GM18858 (cell line): ENCODE results near the gene TMEM266.

Experiments used
- ATAC-seq: cut with Tn5 transposase; IDR thresholded peaks from one replicate; pipeline ENCODE4 v1.9.1; 2021; ENCODE audit not compliant: unreplicated experiment

Gene TMEM266

DNA sequence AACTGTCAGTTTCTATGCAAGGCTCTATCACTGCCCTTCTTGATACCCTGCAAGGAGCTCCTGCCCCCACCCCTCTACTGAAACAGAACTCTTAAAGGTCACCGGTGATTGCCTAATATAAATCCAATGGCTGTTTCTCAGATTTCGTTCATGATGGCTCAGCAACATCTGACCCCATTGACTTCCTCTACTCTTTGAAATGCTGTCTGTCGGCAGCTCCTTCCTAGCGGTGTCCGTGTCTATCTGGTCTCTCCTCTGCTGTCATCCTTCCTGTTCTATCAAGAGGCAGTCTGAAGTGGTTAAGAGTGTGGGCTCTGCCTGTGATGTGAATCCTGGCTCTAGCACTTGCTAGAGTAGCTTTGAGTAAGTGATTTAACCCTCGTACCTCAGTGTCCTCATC is 5.5 kb downstream of the TMEM266 start:
- no peak for ATAC-seq

GRCh38 chr15:76065793-76066192 is 6.0 kb downstream of the TMEM266 start:
- ATAC-seq: no peak

- ATAC-seq: no peak
Observed at GRCh38 chr15:76070192-76070591, 10.4 kb downstream of the TMEM266 start.

- no peak for ATAC-seq
Observed at GRCh38 chr15:76070921-76071635, 11.3 kb downstream of the TMEM266 start.

GRCh38 chr15:76071806-76072205 is 12.0 kb downstream of the TMEM266 start:
- ATAC-seq: no peak

DNA sequence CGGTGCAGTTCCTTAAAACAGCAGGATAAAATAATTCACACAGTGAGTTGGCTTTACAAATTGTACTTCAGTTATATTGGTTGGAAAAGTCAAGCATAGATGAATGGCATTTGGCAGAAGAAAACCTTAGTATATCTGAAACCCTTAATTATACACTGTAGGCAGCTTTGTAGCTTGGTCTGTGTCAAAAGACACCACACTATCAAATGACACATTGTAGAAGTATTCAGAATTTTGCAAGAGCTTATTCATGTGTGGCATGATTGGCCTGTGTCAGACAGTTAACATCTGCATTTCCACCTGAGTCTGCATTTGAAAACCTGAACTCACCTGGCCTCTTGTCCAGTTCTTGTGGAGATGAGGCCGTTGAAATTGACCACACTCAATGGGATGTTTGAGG is 13.8 kb downstream of the TMEM266 start:
- ATAC-seq: no peak

DNA sequence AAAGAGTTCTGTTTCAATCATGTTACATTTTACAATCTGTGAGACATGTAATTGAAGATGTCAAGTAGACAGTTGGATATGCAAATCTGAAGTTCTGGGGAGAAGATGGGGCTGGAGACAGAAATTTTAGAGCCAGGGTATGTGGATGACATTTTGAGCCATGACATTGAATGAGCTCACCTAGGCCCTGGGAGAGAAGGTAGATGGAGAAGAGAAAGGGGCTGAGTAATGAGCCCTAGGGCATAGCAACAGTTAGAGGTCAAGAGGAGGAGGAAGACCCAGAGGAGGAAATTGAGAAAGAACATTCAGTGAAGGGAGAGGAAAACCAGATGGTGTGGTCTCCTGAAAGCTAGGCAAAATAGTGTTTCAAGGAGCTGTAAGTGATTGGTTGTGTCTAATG is 15.3 kb downstream of the TMEM266 start:
- ATAC-seq: no peak

DNA sequence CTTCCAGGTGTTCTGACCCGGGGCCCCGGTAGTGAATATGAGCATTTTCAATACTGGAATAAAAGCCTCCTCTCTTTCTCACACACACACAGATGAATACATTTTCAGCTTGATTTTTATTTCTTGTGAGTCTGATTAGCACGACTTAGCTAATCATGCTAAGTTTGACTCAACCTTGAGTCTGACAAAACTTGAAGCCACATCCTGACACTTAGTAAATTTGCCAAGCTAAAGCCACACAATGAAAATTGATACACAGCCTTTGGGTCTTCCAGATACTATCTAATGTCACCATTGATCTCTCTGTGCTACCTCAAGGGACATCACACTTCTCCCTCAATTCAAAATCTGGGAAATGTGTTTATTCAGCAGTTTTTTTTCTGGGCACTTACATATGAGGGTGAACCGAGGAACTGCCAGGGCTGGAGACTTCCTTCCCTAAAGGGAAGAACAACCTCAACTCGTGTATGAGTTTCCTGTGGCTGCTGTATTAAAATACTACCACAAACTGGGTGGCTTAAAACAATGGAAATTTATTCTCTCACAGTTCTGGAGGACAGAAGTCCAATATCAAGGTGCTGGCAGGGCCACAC is 18.6 kb downstream of the TMEM266 start:
- no peak for ATAC-seq

- no peak for ATAC-seq
Observed at GRCh38 chr15:76084256-76084655, 24.5 kb downstream of the TMEM266 start.

DNA sequence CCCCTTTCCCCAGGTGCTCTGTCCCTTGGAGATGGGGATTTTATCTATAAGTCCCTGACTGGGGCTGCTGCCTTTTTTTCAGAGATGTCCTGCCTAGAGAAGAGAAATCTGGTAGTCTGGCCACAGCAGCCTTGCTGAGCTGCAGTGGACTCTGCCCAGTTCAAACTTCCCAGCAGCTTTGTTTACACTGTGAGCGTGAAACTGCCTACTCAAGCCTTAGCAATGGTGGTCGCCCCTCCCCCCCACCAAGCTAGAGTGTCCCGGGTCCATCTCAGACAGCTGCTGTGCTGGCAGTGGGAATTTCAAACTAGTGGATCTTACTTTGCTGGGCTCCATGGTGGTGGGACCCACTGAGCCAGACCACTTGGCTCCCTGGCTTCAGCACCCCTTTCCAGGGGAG is 38.9 kb downstream of the TMEM266 start:
- ATAC-seq: no peak

DNA sequence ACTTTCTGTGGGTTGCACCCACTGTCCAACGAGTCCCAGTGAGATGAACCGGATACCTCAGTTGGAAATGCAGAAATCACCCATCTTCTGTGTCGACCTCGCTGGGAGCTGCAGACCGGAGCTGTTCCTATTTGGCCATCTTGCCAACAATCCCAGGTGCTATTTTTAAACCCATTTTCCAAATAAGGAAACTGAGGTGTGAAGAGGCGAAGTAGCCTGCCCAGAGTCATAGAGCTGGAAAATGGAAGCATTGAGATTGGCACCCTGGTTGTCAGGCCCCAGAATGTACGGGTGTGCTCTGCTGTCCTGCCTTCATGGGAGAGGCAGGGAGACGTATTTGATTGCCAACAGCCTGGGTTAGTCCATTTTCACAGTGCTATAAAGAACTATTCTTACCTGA is 39.6 kb downstream of the TMEM266 start:
- no peak for ATAC-seq

- ATAC-seq: no peak
Observed at GRCh38 chr15:76100361-76100760, 40.6 kb downstream of the TMEM266 start.

DNA sequence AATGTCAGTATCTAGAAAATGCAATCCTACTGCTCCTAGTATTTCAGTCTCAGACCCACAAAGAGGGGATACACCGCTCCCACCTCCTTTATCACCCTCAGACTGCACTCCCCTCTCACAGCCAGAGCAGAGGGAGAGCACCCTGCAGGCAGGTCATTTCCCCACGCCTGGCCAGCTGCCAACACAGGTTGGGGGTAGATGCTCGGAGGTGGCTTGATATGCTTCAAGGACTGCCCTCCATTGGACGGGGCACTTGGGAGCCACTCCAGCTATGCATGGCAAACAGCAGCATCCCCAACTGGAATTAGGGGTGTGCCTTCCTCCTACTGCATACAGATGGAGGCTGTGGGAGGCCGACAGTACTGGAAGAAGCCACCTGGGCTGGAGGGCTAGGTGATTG is 41.9 kb downstream of the TMEM266 start:
- ATAC-seq: no peak

DNA sequence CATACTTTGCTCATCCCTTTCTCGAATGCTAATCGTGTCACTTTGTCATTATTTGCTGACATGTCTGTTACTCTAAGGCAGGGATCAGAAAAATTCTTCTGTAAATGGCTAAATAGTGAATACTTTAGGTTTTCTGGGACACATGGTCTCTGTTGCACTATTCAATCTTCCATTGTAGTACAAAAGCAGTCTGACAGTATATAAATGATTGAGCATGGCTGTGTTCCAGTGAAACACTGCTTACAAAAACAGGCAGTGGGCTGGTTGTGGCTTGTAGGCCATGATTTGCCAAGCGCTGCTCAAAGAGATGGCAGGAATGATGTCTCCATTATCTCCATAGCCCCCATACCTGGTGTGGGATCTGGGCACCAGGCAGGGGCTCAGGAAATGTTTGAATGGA is 45.6 kb downstream of the TMEM266 start:
- no peak for ATAC-seq

DNA sequence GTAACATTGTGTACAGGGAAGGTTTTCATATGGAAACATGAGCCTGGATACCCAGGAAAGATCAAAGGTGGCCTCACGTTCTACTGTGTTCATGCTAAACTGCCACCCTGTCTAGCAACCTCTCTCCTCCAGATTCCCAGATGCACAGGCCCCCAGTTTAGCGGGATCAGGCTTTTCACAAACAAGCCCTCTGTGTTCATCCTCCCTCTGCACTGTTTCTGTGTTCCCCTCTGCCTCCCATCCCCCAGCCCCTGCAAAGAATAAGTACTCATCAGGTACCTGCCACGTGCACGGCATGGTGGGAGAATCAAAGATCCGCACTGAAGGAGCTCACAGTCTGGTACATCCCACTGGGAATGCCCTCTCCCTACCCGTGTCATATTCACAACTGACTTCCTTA is 46.1 kb downstream of the TMEM266 start:
- ATAC-seq: no peak

DNA sequence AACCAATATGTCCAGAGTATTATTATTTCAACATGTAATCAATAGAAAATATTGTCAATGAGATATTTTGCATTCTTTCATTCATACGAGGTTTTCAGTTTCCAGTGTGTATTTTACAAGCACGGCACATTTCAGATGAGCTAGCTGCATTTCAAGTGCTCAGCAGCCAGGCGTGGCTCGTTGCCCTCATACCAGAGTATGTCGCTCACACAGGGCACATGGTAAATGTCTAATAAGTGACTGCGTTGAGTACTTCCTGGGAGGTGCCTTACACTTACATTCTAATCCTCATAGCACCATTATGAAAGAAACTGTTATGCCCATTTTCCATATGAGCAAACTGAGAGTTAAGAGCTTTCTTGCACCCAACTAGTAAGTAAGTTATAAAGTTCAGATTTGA is 47.4 kb downstream of the TMEM266 start:
- ATAC-seq: no peak

DNA sequence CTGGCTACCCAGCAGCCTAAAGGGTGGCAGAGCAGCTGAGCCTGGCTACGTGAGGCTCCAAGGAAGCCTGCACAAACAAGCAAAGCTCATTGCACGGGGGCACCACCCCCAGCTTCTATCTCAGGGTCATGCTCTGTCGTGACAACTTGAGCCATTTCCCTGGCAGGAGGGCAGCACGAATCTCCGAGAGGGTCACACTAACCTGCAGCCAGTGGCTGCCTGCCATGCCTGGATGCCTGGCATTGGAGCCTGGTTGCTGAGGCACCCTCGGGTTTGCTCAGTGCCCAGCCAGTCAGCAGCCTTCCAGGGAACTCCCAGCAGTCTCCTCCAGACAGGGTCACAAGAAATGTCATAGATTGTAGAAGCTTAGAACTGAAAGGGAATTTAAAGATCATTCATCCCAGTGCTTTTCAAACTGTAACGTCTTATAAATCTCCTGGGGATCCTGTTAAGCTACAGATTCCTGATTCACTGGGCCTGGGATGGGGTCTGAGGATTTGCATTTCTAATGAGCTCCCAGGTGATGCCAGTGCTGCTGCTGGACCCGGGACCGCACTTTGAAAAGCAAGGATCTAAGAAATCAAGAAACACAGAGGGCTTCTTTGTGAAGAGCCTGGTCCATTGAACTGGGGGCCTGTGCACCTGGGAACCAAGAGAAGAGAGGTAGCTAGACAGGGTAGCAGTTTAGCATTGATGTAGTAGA is 48.4 kb downstream of the TMEM266 start:
- ATAC-seq: no peak

GRCh38 chr15:76109046-76109445 is 49.3 kb downstream of the TMEM266 start:
- no peak for ATAC-seq

DNA sequence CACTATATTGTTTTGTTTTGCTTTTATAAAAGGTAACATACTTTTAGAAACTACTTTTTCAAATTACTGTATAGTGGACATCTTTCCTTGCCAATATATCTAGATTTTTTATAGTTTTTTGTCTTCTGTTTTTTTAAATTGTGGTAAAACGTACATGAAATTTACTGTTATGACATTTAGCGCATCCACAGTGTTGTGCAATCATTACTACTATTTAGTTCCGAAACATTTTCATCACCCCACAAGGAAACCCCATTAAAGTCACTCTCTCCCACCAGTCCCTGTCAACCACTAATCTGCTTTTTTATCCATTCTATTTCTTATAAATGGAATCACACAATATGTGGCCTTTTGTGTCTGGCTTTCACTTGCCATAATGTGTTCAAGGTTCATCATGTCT is 54.8 kb downstream of the TMEM266 start:
- no peak for ATAC-seq

GRCh38 chr15:76116138-76116885 is 56.5 kb downstream of the TMEM266 start:
- no peak for ATAC-seq

GRCh38 chr15:76117181-76117580 is 57.4 kb downstream of the TMEM266 start:
- ATAC-seq: no peak

DNA sequence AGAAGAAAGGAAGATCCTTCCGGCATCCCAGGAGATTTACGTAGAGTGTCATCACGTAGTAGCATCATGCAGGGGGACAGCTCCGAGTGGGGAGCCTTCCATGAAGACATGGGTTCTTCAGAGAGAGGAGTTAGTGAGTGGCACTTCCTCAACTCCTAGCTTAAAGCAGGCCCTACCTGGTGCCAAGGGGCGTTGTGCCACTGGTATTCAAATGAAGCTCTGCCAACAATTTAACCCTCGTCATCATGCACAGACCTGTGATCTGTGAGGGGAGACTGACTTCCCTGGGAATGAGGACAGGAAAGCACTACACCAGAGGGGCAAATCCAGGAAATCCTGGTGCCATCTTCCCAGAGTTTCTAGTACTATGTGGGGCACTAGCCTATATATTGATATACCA is 59.0 kb downstream of the TMEM266 start:
- ATAC-seq: no peak
